Activated CD4-positive, alpha-beta memory T cell treated with anti-CD3 and anti-CD28 coated beads for 36 hours (primary cell): ENCODE results near the gene LRP3. TPM values are rescaled to one million over a fixed set of nuclear protein-coding genes. Genes with fewer than 3 reads are reported as not detected.

Experiments used
- CTCF ChIA-PET: fragments of 350-600 bp; sonication (Branson Sonifier 250); formaldehyde crosslinking; loops from one replicate; lab custom pipeline; 2021; ENCODE audit warnings: antibody characterized with exemption, inconsistent platforms; lab: Charles Lee
- POLR2A ChIA-PET: fragments of 350-600 bp; sonication (Branson Sonifier 250); formaldehyde crosslinking; loops from one replicate; lab custom pipeline; 2021; ENCODE audit warnings: antibody characterized with exemption; lab: Charles Lee
- DNase-seq: peaks from one replicate; pipeline ENCODE4 v3.0.0-alpha.2; 2020
- H3K27ac Mint-ChIP-seq: one replicate; pipeline ENCODE4 v1.8.0; 2021; ENCODE audit warnings: mixed read lengths
- H3K27me3 Mint-ChIP-seq: one replicate; pipeline ENCODE4 v1.8.0; 2021; ENCODE audit warnings: mixed read lengths
- H3K36me3 Mint-ChIP-seq: one replicate; pipeline ENCODE4 v1.8.0; 2021; ENCODE audit warnings: mixed read lengths
- H3K4me1 Mint-ChIP-seq: one replicate; pipeline ENCODE4 v1.8.0; 2021; ENCODE audit warnings: low read depth, mixed read lengths
- H3K4me3 Mint-ChIP-seq: one replicate; pipeline ENCODE4 v1.8.0; 2021; ENCODE audit warnings: mild to moderate bottlenecking, mixed read lengths
- H3K9me3 Mint-ChIP-seq: one replicate; pipeline ENCODE4 v1.8.0; 2021; ENCODE audit warnings: mixed read lengths
- intact Hi-C: fragments of 100-400 bp; cut with micrococcal nuclease; formaldehyde crosslinking; loops from one replicate; pipeline ENCODE4 v1.15.1; 2023
- total RNA-seq, 2 experiments: library from RNA; stranded (reverse); gene quantifications; one replicate each; pipeline ENCODE4 v1.2.3, GENCODE V29; 2021

The LRP3 gene
- total RNA-seq, 2 experiments from 2014 or later: 0.19 to 0.22 TPM

- H3K4me1 Mint-ChIP-seq: no peaks in the 10 kb centered on the region
- CTCF ChIA-PET: interaction anchor here (0.9 kb wide), 1 partner anchor 212 kb away, joined by 3 read pairs; no protein-coding TSS in a partner anchor
- H3K4me3 Mint-ChIP-seq: peak overlapping the region; percentile 41
- H3K27ac Mint-ChIP-seq: no peak overlapping the region
- no peaks in the 10 kb centered on the region for H3K9me3 Mint-ChIP-seq
- POLR2A ChIA-PET: no interaction called here
- H3K36me3 Mint-ChIP-seq: no peaks in the 10 kb centered on the region
- DNase-seq: no peak
- intact Hi-C loops: no loop called here
- H3K27me3 Mint-ChIP-seq: peaks cover 39% of the 10 kb centered on the region
Observed at GRCh38 chr19:33194886-33195644, 935 bp downstream of the LRP3 start.

- POLR2A ChIA-PET: no interaction called here
- DNase-seq: no peak
- intact Hi-C loops: no loop called here
- no peak overlapping the region for H3K27ac Mint-ChIP-seq
- H3K4me1 Mint-ChIP-seq: no peaks in the 10 kb centered on the region
- no peak overlapping the region for H3K4me3 Mint-ChIP-seq
- H3K27me3 Mint-ChIP-seq: peaks cover 36% of the 10 kb centered on the region
- no peaks in the 10 kb centered on the region for H3K9me3 Mint-ChIP-seq
- H3K36me3 Mint-ChIP-seq: no peaks in the 10 kb centered on the region
- CTCF ChIA-PET: interaction anchor here (0.9 to 3.2 kb wide), 2 partner anchors 12 to 211 kb away, joined by 3 to 12 read pairs; no protein-coding TSS in a partner anchor
Observed at GRCh38 chr19:33195645-33196347, 1.7 kb downstream of the LRP3 start.

- Mint-ChIP-seq H3K4me1 (no peaks in the 10 kb centered on the region), H3K4me3 (no peak overlapping the region), H3K27me3 (peaks cover 32% of the 10 kb centered on the region), H3K27ac (no peak overlapping the region), H3K9me3 (no peaks in the 10 kb centered on the region), H3K36me3 (no peaks in the 10 kb centered on the region)
- no peak for DNase-seq
- ChIA-PET CTCF (interaction anchor here (0.8 to 3.2 kb wide), 6 partner anchors 11 to 235 kb away, joined by 3 to 12 read pairs (median 4); no protein-coding TSS in a partner anchor), POLR2A (interaction anchor here (0.6 kb wide), 1 partner anchor 30 kb away, joined by 3 read pairs; no protein-coding TSS in a partner anchor)
- intact Hi-C loops: no loop called here
Observed at GRCh38 chr19:33196446-33197193, 2.5 kb downstream of the LRP3 start.

- intact Hi-C loops: no loop called here
- H3K36me3 Mint-ChIP-seq: no peaks in the 10 kb centered on the region
- no peaks in the 10 kb centered on the region for H3K4me1 Mint-ChIP-seq
- POLR2A ChIA-PET: no interaction called here
- CTCF ChIA-PET: interaction anchor here (1.2 to 3.2 kb wide), 4 partner anchors 12 to 53 kb away, joined by 4 to 12 read pairs (median 5); no protein-coding TSS in a partner anchor
- no peaks in the 10 kb centered on the region for H3K9me3 Mint-ChIP-seq
- H3K27me3 Mint-ChIP-seq: peaks cover 23% of the 10 kb centered on the region
- no peak overlapping the region for H3K4me3 Mint-ChIP-seq
- no peak for DNase-seq
- H3K27ac Mint-ChIP-seq: no peak overlapping the region
Observed at GRCh38 chr19:33197591-33198000, 3.5 kb downstream of the LRP3 start.

- H3K27me3 Mint-ChIP-seq: peaks cover 18% of the 10 kb centered on the region
- no peaks in the 10 kb centered on the region for H3K4me1 Mint-ChIP-seq
- intact Hi-C loops: no loop called here
- H3K36me3 Mint-ChIP-seq: no peaks in the 10 kb centered on the region
- H3K27ac Mint-ChIP-seq: no peak overlapping the region
- no peaks in the 10 kb centered on the region for H3K9me3 Mint-ChIP-seq
- POLR2A ChIA-PET: no interaction called here
- CTCF ChIA-PET: interaction anchor here (1.7 to 3.2 kb wide), 3 partner anchors 14 to 54 kb away, joined by 5 to 12 read pairs (median 5); no protein-coding TSS in a partner anchor
- DNase-seq: no peak
- H3K4me3 Mint-ChIP-seq: no peak overlapping the region
Observed at GRCh38 chr19:33198169-33198568, 4.0 kb downstream of the LRP3 start.

GRCh38 chr19:33199441-33200265 lies 5.5 kb downstream of the LRP3 start:
- CTCF ChIA-PET: no interaction called here
- Mint-ChIP-seq H3K4me1 (no peaks in the 10 kb centered on the region), H3K36me3 (no peaks in the 10 kb centered on the region), H3K9me3 (no peaks in the 10 kb centered on the region), H3K27me3 (peaks cover 11% of the 10 kb centered on the region), H3K27ac (no peak overlapping the region), H3K4me3 (no peak overlapping the region)
- DNase-seq: no peak
- intact Hi-C loops: no loop called here
- POLR2A ChIA-PET: no interaction called here

- ChIA-PET POLR2A (interaction anchor here (0.6 kb wide), 1 partner anchor 185 kb away, joined by 3 read pairs; no protein-coding TSS in a partner anchor), CTCF (interaction anchor here (1.2 kb wide), 1 partner anchor 17 kb away, joined by 5 read pairs; no protein-coding TSS in a partner anchor)
- intact Hi-C loops: no loop called here
- Mint-ChIP-seq H3K36me3 (no peaks in the 10 kb centered on the region), H3K4me3 (no peak overlapping the region), H3K9me3 (no peaks in the 10 kb centered on the region), H3K27ac (no peak overlapping the region), H3K27me3 (peaks cover 8% of the 10 kb centered on the region), H3K4me1 (no peaks in the 10 kb centered on the region)
- no peak for DNase-seq
Observed at GRCh38 chr19:33201473-33201872, 7.3 kb downstream of the LRP3 start.

- CTCF ChIA-PET: interaction anchor here (1.2 kb wide), 1 partner anchor 17 kb away, joined by 5 read pairs; no protein-coding TSS in a partner anchor
- Mint-ChIP-seq H3K36me3 (no peaks in the 10 kb centered on the region), H3K9me3 (no peaks in the 10 kb centered on the region), H3K27ac (no peak overlapping the region), H3K4me1 (no peaks in the 10 kb centered on the region), H3K4me3 (no peak overlapping the region), H3K27me3 (peaks cover 3% of the 10 kb centered on the region)
- POLR2A ChIA-PET: no interaction called here
- intact Hi-C loops: no loop called here
- DNase-seq: no peak
Observed at GRCh38 chr19:33201886-33202545, 7.9 kb downstream of the LRP3 start.

GRCh38 chr19:33202546-33203507 lies 8.7 kb downstream of the LRP3 start:
- ChIA-PET CTCF (interaction anchor here (1.2 kb wide), 1 partner anchor 18 kb away, joined by 5 read pairs; no protein-coding TSS in a partner anchor), POLR2A (no interaction called here)
- Mint-ChIP-seq H3K4me3 (no peak overlapping the region), H3K27me3 (no peaks in the 10 kb centered on the region), H3K27ac (no peak overlapping the region), H3K36me3 (no peaks in the 10 kb centered on the region), H3K4me1 (no peaks in the 10 kb centered on the region), H3K9me3 (no peaks in the 10 kb centered on the region)
- DNase-seq: no peak
- intact Hi-C loops: no loop called here

GRCh38 chr19:33203529-33203928 lies 9.4 kb downstream of the LRP3 start:
- Mint-ChIP-seq H3K9me3 (no peaks in the 10 kb centered on the region), H3K4me1 (no peaks in the 10 kb centered on the region), H3K36me3 (no peaks in the 10 kb centered on the region), H3K27me3 (no peaks in the 10 kb centered on the region), H3K4me3 (no peak overlapping the region), H3K27ac (no peak overlapping the region)
- no peak for DNase-seq
- POLR2A ChIA-PET: no interaction called here
- intact Hi-C loops: no loop called here
- CTCF ChIA-PET: no interaction called here
